Panc1 (cell line): Measurements from ENCODE around the gene UGT1A4. TPM values are rescaled to one million over a fixed set of nuclear protein-coding genes. Genes with fewer than 3 reads are reported as not detected.

ENCODE experiments used
- ATAC-seq: fragments of 200-7000 bp; cut with Tn5 transposase; 2 replicates; pipeline ENCODE4 v1.9.1; 2020; ENCODE audit warnings: mild to moderate bottlenecking, moderate library complexity
- BruUV-seq: library from RNA; stranded (reverse); fragments of 400-500 nt; replicated peaks from 2 replicates; lab custom pipeline; 2021; lab: Mats Ljungman, UMichigan
- CTCF ChIA-PET: fragments of 300-600 bp; sonication (Branson Sonifier 250); formaldehyde crosslinking; loops from one replicate; lab custom pipeline; 2022; ENCODE audit warnings: antibody characterized with exemption; lab: Charles Lee
- POLR2A ChIA-PET: fragments of 300-600 bp; sonication (Branson Sonifier 250); formaldehyde crosslinking; loops from one replicate; lab custom pipeline; 2022; ENCODE audit warnings: antibody characterized with exemption; lab: Charles Lee
- DNase-seq: peaks from one replicate; pipeline ENCODE4 v3.0.0-alpha.2; 2010; ENCODE audit warnings: low read depth, low spot score
- H3K27ac ChIP-seq: 2 replicates; pipeline ENCODE4 v1.5.1; 2011; ENCODE audit warnings: mild to moderate bottlenecking, low read length, inconsistent platforms
- H3K27me3 ChIP-seq: fragments of 200-500 bp; sonication (Bioruptor generic); 2 replicates; pipeline ENCODE4 v1.6.0; 2014; ENCODE audit warnings: low read length, inconsistent platforms; ENCODE audit not compliant: control insufficient read depth, insufficient read depth
- H3K36me3 ChIP-seq: fragments of 200-500 bp; sonication (Bioruptor generic); 2 replicates; pipeline ENCODE4 v1.5.1; 2014; ENCODE audit warnings: inconsistent platforms, mild to moderate bottlenecking, low read length, moderate library complexity; ENCODE audit not compliant: control insufficient read depth, insufficient read depth
- H3K4me1 ChIP-seq: 2 replicates; pipeline ENCODE4 v1.5.1; 2011; ENCODE audit warnings: inconsistent platforms, mild to moderate bottlenecking, low read length, moderate library complexity; ENCODE audit not compliant: control insufficient read depth, insufficient read depth
- H3K4me3 ChIP-seq, 2 experiments: 2 replicates each; pipeline ENCODE4 v1.5.1; 2011 to 2012; ENCODE audit warnings: low read depth in 2 of 2, low read length in 2 of 2, mild to moderate bottlenecking in 2 of 2, inconsistent platforms in 1 of 2, moderate library complexity in 1 of 2
- H3K9me3 ChIP-seq: fragments of 200-500 bp; sonication (Bioruptor generic); 2 replicates; pipeline ENCODE4 v1.5.1; 2014; ENCODE audit warnings: low read depth, mild to moderate bottlenecking, inconsistent platforms, low read length, moderate library complexity; ENCODE audit not compliant: control insufficient read depth, insufficient read depth
- POLR2AphosphoS5 ChIP-seq: IDR thresholded peaks from 2 replicates; pipeline ENCODE4 v1.6.1; 2012; ENCODE audit warnings: mild to moderate bottlenecking, low read depth, low read length, moderate library complexity
- REST ChIP-seq, 2 experiments: IDR thresholded peaks; 2 replicates each; pipeline ENCODE4 v1.6.1; 2011 to 2012; ENCODE audit warnings: low read depth in 2 of 2, control low read depth in 1 of 2, low read length in 1 of 2, mild to moderate bottlenecking in 1 of 2, moderate library complexity in 1 of 2; ENCODE audit not compliant: insufficient read depth in 1 of 2
- SIN3A ChIP-seq: IDR thresholded peaks from 2 replicates; pipeline ENCODE4 v1.6.1; 2012; ENCODE audit warnings: low read depth, mild to moderate bottlenecking, low read length, moderate library complexity, borderline replicate concordance; ENCODE audit not compliant: insufficient read depth
- TCF7L2 ChIP-seq: IDR thresholded peaks from 2 replicates; pipeline ENCODE4 v1.6.1; 2011; ENCODE audit warnings: mild to moderate bottlenecking, low read depth, low read length, inconsistent platforms
- in situ Hi-C: cut with HindIII; loops from 2 replicates; pipeline ENCODE4 v1.10.0; 2016; ENCODE audit warnings: low sequenced_read_pairs, low pct_unique_long_range_greater_than_20kb
- intact Hi-C: fragments of 100-400 bp; cut with micrococcal nuclease; formaldehyde crosslinking; loops from one replicate; pipeline ENCODE4 v1.10.0; 2022; ENCODE audit not compliant: unreplicated experiment
- total RNA-seq: library from RNA; stranded (reverse); gene quantifications from one replicate; pipeline ENCODE4 v1.2.1, GENCODE V29; 2021; ENCODE audit not compliant: unreplicated experiment
- TF ChIP-seq, protein P1 (sequence below): fragments of 450-650 bp; IDR thresholded peaks from 2 replicates; pipeline ENCODE4 v1.5.1; 2017; ENCODE audit warnings: mild to moderate bottlenecking

Gene UGT1A4
- total RNA-seq, 1 experiment from 2014 or later, result not detected

DNA sequence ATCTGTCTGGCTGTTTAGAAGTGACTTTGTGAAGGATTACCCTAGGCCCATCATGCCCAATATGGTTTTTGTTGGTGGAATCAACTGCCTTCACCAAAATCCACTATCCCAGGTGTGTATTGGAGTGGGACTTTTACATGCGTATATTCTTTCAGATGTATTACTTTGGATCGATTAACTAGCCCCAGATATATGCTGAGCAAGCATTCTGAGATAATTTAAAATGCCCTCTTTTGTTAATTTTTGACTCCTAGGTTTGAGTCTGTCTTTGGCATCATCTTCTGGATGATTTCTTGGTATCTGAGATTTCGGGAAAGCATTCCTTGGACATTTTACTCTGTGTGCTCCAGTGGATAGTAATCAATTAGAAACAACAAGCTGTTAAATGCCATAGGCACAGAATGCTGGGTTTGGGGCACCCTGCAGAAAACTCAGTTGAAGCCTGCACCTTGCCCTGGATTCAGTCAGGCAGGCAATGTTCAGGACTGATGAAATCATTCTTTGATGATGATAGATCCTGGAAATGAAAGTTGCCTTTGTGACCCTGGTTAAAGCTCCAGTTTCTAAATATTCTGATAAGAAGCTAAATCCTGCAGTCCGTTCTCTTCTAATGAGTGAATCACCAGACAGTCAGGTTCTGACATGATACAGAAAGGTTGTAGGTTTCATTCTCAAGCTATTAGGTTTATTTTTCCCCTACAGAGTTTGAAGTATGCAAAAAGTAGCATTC is 42.7 kb downstream of the UGT1A4 start:
- intact Hi-C loops (no loop called here), in situ Hi-C loops (no loop called here)
- Histone ChIP-seq H3K27ac (no peak overlapping the region), H3K4me1 (no peaks in the 10 kb centered on the region), H3K9me3 (no peaks in the 10 kb centered on the region), H3K36me3 (no peaks in the 10 kb centered on the region), H3K4me3 (no peak overlapping the region), H3K27me3 (peaks cover 4% of the 10 kb centered on the region; the same call in 1 of the 2 replicates)
- ATAC-seq (no peak), DNase-seq (no peak)
- ChIA-PET POLR2A (no interaction called here), CTCF (interaction anchor here (0.6 kb wide), 1 partner anchor 12 kb away, joined by 3 read pairs; no protein-coding TSS in a partner anchor)
- no TSS peak for BruUV-seq
- TF ChIP-seq SIN3A (no peak), REST (IDR thresholded peaks at IDR 0.05; ENCODE audit: insufficient read depth in 1 of 2, low read depth in 2 of 2, low read length in 1 of 2) (no peak), POLR2AphosphoS5 (no peak), TCF7L2 (no peak)
- TF ChIP-seq, protein P1, sequence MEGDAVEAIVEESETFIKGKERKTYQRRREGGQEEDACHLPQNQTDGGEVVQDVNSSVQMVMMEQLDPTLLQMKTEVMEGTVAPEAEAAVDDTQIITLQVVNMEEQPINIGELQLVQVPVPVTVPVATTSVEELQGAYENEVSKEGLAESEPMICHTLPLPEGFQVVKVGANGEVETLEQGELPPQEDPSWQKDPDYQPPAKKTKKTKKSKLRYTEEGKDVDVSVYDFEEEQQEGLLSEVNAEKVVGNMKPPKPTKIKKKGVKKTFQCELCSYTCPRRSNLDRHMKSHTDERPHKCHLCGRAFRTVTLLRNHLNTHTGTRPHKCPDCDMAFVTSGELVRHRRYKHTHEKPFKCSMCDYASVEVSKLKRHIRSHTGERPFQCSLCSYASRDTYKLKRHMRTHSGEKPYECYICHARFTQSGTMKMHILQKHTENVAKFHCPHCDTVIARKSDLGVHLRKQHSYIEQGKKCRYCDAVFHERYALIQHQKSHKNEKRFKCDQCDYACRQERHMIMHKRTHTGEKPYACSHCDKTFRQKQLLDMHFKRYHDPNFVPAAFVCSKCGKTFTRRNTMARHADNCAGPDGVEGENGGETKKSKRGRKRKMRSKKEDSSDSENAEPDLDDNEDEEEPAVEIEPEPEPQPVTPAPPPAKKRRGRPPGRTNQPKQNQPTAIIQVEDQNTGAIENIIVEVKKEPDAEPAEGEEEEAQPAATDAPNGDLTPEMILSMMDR, result no peak

DNA sequence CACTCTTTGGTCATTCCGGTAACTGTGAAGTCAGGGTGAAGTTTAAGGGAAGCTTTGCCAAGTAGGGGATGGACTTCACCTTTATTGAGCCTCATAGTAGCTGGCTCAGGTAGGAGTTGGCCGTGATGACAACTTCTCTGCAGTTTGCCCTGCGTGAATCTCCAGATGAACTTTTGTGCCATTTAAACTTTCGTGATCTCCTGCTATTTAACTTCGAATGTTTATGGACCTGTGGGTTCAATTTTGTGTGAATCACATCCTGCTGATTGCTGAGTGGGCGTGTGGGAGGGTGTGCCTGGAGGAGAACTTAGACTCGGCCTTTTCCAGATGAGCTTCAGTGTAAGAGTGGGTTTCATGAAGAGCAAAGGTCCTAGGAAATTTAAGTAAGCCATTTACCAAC is 45.7 kb downstream of the UGT1A4 start:
- ATAC-seq (no peak), DNase-seq (no peak)
- no TSS peak for BruUV-seq
- ChIA-PET POLR2A (no interaction called here), CTCF (no interaction called here)
- TF ChIP-seq TCF7L2, result no peak
- no peak for TF ChIP-seq REST (IDR thresholded peaks at IDR 0.05; ENCODE audit: insufficient read depth in 1 of 2, low read depth in 2 of 2, low read length in 1 of 2)
- no peak for TF ChIP-seq SIN3A
- TF ChIP-seq POLR2AphosphoS5, result no peak
- TF ChIP-seq, protein P1, result no peak
- Histone ChIP-seq H3K27me3 (peaks cover 4% of the 10 kb centered on the region; the same call in 1 of the 2 replicates), H3K36me3 (no peaks in the 10 kb centered on the region), H3K4me1 (no peaks in the 10 kb centered on the region), H3K27ac (no peak overlapping the region), H3K4me3 (no peak overlapping the region), H3K9me3 (no peaks in the 10 kb centered on the region)
- in situ Hi-C loops, result no loop called here
- intact Hi-C loops, result no loop called here
